HEK293T (cell line): ENCODE results near the gene FADS6.

Experiments used
- ARNT ChIP-seq: fragments of 450-650 bp; IDR thresholded peaks from 2 replicates; pipeline ENCODE4 v1.6.1; 2017; ENCODE audit warnings: mild to moderate bottlenecking
- BHLHE40 ChIP-seq: fragments of 450-650 bp; IDR thresholded peaks from 2 replicates; pipeline ENCODE4 v1.6.1; 2016; ENCODE audit warnings: mild to moderate bottlenecking, moderate library complexity, borderline replicate concordance
- ELF4 ChIP-seq: fragments of 450-650 bp; IDR thresholded peaks from 2 replicates; pipeline ENCODE4 v1.6.1; 2017; ENCODE audit warnings: antibody characterized with exemption
- FOXK2 ChIP-seq: fragments of 450-650 bp; IDR thresholded peaks from 2 replicates; pipeline ENCODE4 v1.6.1; 2016; ENCODE audit warnings: mild to moderate bottlenecking
- FOXM1 ChIP-seq: fragments of 450-650 bp; IDR thresholded peaks from 2 replicates; pipeline ENCODE4 v1.6.1; 2017; ENCODE audit warnings: mild to moderate bottlenecking, borderline replicate concordance
- HDGF ChIP-seq: fragments of 450-650 bp; IDR thresholded peaks from 2 replicates; pipeline ENCODE4 v1.6.1; 2017; ENCODE audit warnings: antibody characterized with exemption, borderline replicate concordance
- L3MBTL2 ChIP-seq: fragments of 450-650 bp; conservative IDR thresholded peaks from 2 replicates; pipeline ENCODE4 v1.6.1; 2016; ENCODE audit warnings: mild to moderate bottlenecking
- SUZ12 ChIP-seq: fragments of 450-650 bp; IDR thresholded peaks from 2 replicates; pipeline ENCODE4 v1.6.1; 2016; ENCODE audit warnings: mild to moderate bottlenecking
- TARDBP ChIP-seq: fragments of 450-650 bp; IDR thresholded peaks from 2 replicates; pipeline ENCODE4 v1.6.1; 2016
- ZNF384 ChIP-seq: fragments of 450-650 bp; IDR thresholded peaks from 2 replicates; pipeline ENCODE4 v1.6.1; 2016

DNA sequence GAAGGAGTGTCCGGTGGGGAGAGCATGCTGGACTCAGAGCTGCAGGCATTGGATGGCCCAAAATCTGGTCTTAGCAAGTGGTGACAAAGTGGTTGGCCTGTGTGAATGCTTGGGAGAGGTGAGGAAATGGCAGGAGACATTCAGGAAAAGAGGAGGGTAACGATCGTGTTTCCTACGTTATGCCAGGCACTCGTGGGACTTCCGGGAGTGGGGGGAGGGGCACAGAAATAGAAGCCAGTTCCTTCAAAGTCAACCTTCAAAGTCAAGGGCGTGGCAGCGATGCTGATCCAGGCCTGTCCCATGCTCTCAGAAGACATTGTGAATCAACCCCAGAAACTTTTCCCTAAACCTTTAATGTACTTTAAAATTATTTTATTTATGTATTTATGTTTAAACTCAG lies 46.1 kb upstream of the FADS6 start:
- TF ChIP-seq FOXM1 (no peak), BHLHE40 (no peak), L3MBTL2 (no peak), ZNF384 (no peak), TARDBP (no peak), SUZ12 (no peak), ARNT (no peak), HDGF (no peak), ELF4 (no peak), FOXK2 (no peak)
